ENCODE measurements around the gene SNX25.
A peak's percentile ranks its signal among the peaks of the same experiment; 100 is the strongest.

DNA sequence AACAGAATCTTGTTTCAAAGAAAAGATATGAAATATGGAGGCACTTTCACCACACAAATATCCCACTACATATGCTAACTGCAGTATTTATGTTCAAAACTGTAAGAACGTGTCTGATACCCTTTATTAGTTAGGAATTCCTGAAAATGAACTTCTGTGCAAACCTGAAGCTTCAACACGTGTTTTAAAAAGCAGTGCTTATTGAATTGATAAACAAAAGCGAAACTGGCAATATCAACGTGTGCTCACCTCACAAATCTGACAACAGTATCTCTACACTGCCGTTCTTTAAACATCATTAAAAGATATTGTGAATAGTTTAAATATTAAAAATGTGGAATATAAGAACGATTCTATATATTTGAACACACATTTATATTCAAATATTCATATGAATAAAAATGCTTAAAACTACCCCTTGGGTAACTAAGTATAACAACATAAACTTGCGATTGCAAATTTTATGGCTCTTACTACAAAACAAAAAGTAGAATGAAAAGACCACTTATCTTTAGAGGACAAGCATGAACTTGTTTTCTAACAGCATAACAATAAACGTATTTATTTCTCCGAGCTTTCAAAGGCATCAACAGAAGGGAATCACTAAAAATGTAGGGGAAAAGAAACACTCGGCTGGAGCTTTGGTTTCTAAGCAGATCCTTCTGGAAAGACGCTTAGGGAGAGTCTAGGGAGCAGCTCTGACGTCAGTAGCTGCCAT lies 186.0 kb downstream of the SNX25 start, which contains the start of gene LRP2BP:
- TF ChIP-seq, protein P1, sequence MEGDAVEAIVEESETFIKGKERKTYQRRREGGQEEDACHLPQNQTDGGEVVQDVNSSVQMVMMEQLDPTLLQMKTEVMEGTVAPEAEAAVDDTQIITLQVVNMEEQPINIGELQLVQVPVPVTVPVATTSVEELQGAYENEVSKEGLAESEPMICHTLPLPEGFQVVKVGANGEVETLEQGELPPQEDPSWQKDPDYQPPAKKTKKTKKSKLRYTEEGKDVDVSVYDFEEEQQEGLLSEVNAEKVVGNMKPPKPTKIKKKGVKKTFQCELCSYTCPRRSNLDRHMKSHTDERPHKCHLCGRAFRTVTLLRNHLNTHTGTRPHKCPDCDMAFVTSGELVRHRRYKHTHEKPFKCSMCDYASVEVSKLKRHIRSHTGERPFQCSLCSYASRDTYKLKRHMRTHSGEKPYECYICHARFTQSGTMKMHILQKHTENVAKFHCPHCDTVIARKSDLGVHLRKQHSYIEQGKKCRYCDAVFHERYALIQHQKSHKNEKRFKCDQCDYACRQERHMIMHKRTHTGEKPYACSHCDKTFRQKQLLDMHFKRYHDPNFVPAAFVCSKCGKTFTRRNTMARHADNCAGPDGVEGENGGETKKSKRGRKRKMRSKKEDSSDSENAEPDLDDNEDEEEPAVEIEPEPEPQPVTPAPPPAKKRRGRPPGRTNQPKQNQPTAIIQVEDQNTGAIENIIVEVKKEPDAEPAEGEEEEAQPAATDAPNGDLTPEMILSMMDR (IDR thresholded peaks at IDR 0.05 in 2 of 3, conservative IDR thresholded peaks at IDR 0.05 in 1 of 3; ENCODE audit: control insufficient read depth in 2 of 3, extremely low read depth in 1 of 3, insufficient read depth in 1 of 3, low read depth in 3 of 3, low read length in 3 of 3), result no peak
- TF ChIP-seq MEF2A (IDR thresholded peaks at IDR 0.05; ENCODE audit: insufficient read depth, low read depth, low read length), result 0 out of 2 replicates have a peak, but pooled peaks have one; percentile 14
- TF ChIP-seq, protein P2, sequence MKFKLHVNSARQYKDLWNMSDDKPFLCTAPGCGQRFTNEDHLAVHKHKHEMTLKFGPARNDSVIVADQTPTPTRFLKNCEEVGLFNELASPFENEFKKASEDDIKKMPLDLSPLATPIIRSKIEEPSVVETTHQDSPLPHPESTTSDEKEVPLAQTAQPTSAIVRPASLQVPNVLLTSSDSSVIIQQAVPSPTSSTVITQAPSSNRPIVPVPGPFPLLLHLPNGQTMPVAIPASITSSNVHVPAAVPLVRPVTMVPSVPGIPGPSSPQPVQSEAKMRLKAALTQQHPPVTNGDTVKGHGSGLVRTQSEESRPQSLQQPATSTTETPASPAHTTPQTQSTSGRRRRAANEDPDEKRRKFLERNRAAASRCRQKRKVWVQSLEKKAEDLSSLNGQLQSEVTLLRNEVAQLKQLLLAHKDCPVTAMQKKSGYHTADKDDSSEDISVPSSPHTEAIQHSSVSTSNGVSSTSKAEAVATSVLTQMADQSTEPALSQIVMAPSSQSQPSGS (IDR thresholded peaks at IDR 0.05; ENCODE audit: low read length), result no peak; the same call in 1 of the 2 replicates
- no peak for TF ChIP-seq TCF7 (IDR thresholded peaks at IDR 0.05; ENCODE audit: borderline replicate concordance)
- peak; percentile 19; the same call in 1 of the 2 replicates for TF ChIP-seq ASH2L (IDR thresholded peaks at IDR 0.05; ENCODE audit: borderline replicate concordance, low read depth)
- TF ChIP-seq POLR2AphosphoS5 (IDR thresholded peaks at IDR 0.05; ENCODE audit: low read length), result no peak
- TF ChIP-seq DPF2 (IDR thresholded peaks at IDR 0.05), result no peak
- 0 out of 2 replicates have a peak, but pooled peaks have one; percentile 9 for TF ChIP-seq JUNB (IDR thresholded peaks at IDR 0.05)
- TF ChIP-seq, protein P3, sequence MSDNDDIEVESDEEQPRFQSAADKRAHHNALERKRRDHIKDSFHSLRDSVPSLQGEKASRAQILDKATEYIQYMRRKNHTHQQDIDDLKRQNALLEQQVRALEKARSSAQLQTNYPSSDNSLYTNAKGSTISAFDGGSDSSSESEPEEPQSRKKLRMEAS (IDR thresholded peaks at IDR 0.05; ENCODE audit: low read depth, low read length), result no peak
- TF ChIP-seq BRCA1 (IDR thresholded peaks at IDR 0.05; ENCODE audit: low read depth, low read length), result no peak
- no peak for TF ChIP-seq ESRRA (IDR thresholded peaks at IDR 0.05; ENCODE audit: low read length)
- TF ChIP-seq EGR1 (IDR thresholded peaks at IDR 0.05; ENCODE audit: borderline replicate concordance in 1 of 2, low read depth in 2 of 2, low read length in 2 of 2), result no peak
